Transverse colon (tissue), 3 donors: ENCODE results near the gene BCO2.

Experiments
- CTCF ChIP-seq, 5 experiments: fragments of 200-600 bp in 3 of 5; fragments of 450-650 bp in 2 of 5; sonication (generic) in 3 of 5; IDR thresholded peaks; 1 replicate in 2 of 5; 2 replicates in 3 of 5; pipeline ENCODE4 v1.5.1; 2016 to 2017; ENCODE audit warnings: antibody characterized with exemption in 5 of 5, inconsistent platforms in 3 of 5, mild to moderate bottlenecking in 2 of 5, moderate library complexity in 1 of 5
- EP300 ChIP-seq: sonication (generic); formaldehyde crosslinking; IDR thresholded peaks from one replicate; pipeline ENCODE4 v1.6.1; 2017; ENCODE audit warnings: antibody characterized with exemption, low read depth
- POLR2A ChIP-seq: fragments of 450-650 bp; IDR thresholded peaks from one replicate; pipeline ENCODE4 v1.6.1; 2016; ENCODE audit warnings: antibody characterized with exemption, mild to moderate bottlenecking, moderate library complexity

DNA sequence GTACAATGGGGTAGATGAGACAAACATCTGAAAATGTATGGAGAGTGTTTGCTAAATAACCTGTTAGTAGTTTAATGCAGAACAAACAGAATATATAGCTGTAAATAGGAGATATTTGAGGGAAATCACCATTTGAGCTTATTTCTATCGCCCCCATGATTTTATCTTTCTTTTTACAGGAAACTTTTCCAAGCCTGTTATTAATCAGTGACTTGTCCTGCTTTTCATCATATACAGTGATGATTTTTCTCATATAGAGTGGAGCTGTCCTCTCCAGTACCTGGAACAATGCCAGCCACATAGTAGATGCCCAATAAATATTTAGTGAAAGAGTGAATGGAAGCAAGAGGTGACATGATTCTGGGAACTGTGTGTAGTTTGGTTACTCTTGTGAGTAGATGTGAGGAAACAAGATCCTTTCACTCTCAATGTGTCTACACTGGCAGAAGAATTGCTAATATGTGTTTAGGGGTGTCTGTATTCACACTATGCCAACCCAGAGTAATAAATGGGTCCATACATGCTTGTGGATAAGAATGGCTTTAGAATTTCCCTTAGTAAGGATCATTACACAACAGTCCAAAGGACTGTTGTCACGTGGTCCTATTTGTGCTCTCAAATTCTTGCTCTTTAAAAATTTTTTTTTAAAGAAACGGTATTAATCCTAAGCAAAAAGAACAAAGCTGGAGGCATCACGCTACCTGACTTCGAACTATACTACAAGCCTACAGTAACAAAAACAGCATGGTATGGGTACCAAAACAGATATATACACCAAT, 48.6 kb downstream of the BCO2 start:
- TF ChIP-seq CTCF (IDR thresholded peaks at IDR 0.05): no peak
- TF ChIP-seq EP300: no peak
- no peak for TF ChIP-seq POLR2A
